CD14-positive monocyte (primary cell): ENCODE data around the gene NFAM1. TPM values are rescaled to one million over a fixed set of nuclear protein-coding genes. Genes with fewer than 3 reads are reported as not detected.

ENCODE experiments used
- DNase-seq, 3 donors: peaks; one replicate each; pipeline ENCODE4 v3.0.0-alpha.2; 2011 to 2022
- H2AFZ ChIP-seq: 2 replicates; pipeline ENCODE4 v1.6.0; 2012; ENCODE audit warnings: mild to moderate bottlenecking, low read depth, low read length, inconsistent platforms; ENCODE audit not compliant: insufficient read depth, poor library complexity, severe bottlenecking
- H3K27ac ChIP-seq, 2 donors: 1 replicate in 1 of 2; 2 replicates in 1 of 2; pipeline ENCODE4 v1.5.1; 2012 to 2013; ENCODE audit warnings: low read length in 2 of 2, control low read depth in 1 of 2, inconsistent platforms in 1 of 2, low read depth in 1 of 2, mild to moderate bottlenecking in 1 of 2
- H3K27me3 ChIP-seq, 2 donors: one replicate each; pipeline versions ENCODE4 v1.6.0 to v1.6.1; 2011 to 2013; ENCODE audit warnings: low read length in 2 of 2; ENCODE audit not compliant: control insufficient read depth in 2 of 2, insufficient read depth in 2 of 2
- H3K36me3 ChIP-seq, 2 donors: replicated peaks in 1 of 2; 1 replicate in 1 of 2; 2 replicates in 1 of 2; pipeline versions ENCODE4 v1.5.1 to v1.6.1; 2012 to 2013; ENCODE audit warnings: low read length in 2 of 2, control low read depth in 1 of 2, inconsistent platforms in 1 of 2, mild to moderate bottlenecking in 1 of 2; ENCODE audit not compliant: insufficient read depth in 2 of 2, control insufficient read depth in 1 of 2
- H3K4me1 ChIP-seq, 2 donors: 1 replicate in 1 of 2; 2 replicates in 1 of 2; pipeline versions ENCODE4 v1.5.1 to v1.6.1; 2012 to 2013; ENCODE audit warnings: low read length in 2 of 2, control low read depth in 1 of 2, inconsistent platforms in 1 of 2, mild to moderate bottlenecking in 1 of 2, moderate library complexity in 1 of 2; ENCODE audit not compliant: insufficient read depth in 2 of 2, control insufficient read depth in 1 of 2
- H3K4me2 ChIP-seq: replicated peaks from 2 replicates; pipeline ENCODE3; 2012; ENCODE audit warnings: low read length, moderate library complexity, mild to moderate bottlenecking; ENCODE audit not compliant: poor library complexity, severe bottlenecking; ENCODE audit errors: extremely low read depth
- H3K4me3 ChIP-seq, 3 experiments: fragments of 200-600 bp in 1 of 3; sonication (generic) in 1 of 3; replicated peaks in 1 of 3; 1 replicate in 2 of 3; 2 replicates in 1 of 3; pipeline ENCODE4 v1.5.1; 2011 to 2013; ENCODE audit warnings: low read length in 3 of 3, mild to moderate bottlenecking in 3 of 3, control low read depth in 2 of 3, low read depth in 2 of 3, inconsistent platforms in 1 of 3, moderate library complexity in 1 of 3
- H3K79me2 ChIP-seq: 2 replicates; pipeline ENCODE4 v1.6.0; 2012; ENCODE audit warnings: mild to moderate bottlenecking, control low read depth, inconsistent platforms, low read length, moderate library complexity; ENCODE audit not compliant: insufficient read depth
- H3K9ac ChIP-seq: 2 replicates; pipeline ENCODE4 v1.6.0; 2017; ENCODE audit warnings: low read length, mild to moderate bottlenecking; ENCODE audit not compliant: insufficient read depth, poor library complexity, severe bottlenecking
- H3K9me3 ChIP-seq, 2 donors: replicated peaks in 1 of 2; 1 replicate in 1 of 2; 2 replicates in 1 of 2; pipeline versions ENCODE4 v1.5.1 to v1.6.1; 2012 to 2013; ENCODE audit warnings: low read length in 2 of 2, control low read depth in 1 of 2; ENCODE audit not compliant: control insufficient read depth in 1 of 2, insufficient read depth in 1 of 2
- H4K20me1 ChIP-seq: 2 replicates; pipeline ENCODE4 v1.6.0; 2012; ENCODE audit warnings: mild to moderate bottlenecking, low read length, control low read depth, moderate library complexity; ENCODE audit not compliant: insufficient read depth
- H3K27ac Mint-ChIP-seq, 7 donors: one replicate each; pipeline ENCODE4 v1.8.0; 2020; ENCODE audit warnings: mild to moderate bottlenecking in 7 of 7, mixed read lengths in 7 of 7, moderate library complexity in 6 of 7, inconsistent platforms in 2 of 7
- H3K27me3 Mint-ChIP-seq, 3 donors: one replicate each; pipeline ENCODE4 v1.8.0; 2021 to 2022; ENCODE audit warnings: low read depth in 3 of 3, mild to moderate bottlenecking in 3 of 3, mixed read lengths in 3 of 3, moderate library complexity in 3 of 3, inconsistent platforms in 1 of 3
- H3K36me3 Mint-ChIP-seq, 2 donors: one replicate each; pipeline ENCODE4 v1.8.0; 2020; ENCODE audit warnings: mixed read lengths in 2 of 2, inconsistent platforms in 1 of 2, mild to moderate bottlenecking in 1 of 2
- H3K4me1 Mint-ChIP-seq: one replicate; pipeline ENCODE4 v1.8.0; 2020; ENCODE audit warnings: mild to moderate bottlenecking, mixed read lengths
- H3K4me3 Mint-ChIP-seq, 2 donors: one replicate each; pipeline ENCODE4 v1.8.0; 2020; ENCODE audit warnings: mild to moderate bottlenecking in 2 of 2, mixed read lengths in 2 of 2, moderate library complexity in 1 of 2
- H3K9me3 Mint-ChIP-seq, 7 donors: one replicate each; pipeline ENCODE4 v1.8.0; 2020 to 2022; ENCODE audit warnings: mixed read lengths in 7 of 7, mild to moderate bottlenecking in 6 of 7, moderate library complexity in 6 of 7, inconsistent platforms in 2 of 7
- WGBS: methylation state at CpG from one replicate; pipeline ENCODE4 v1.1.5; 2013; ENCODE audit warnings: missing lambda C conversion rate; ENCODE audit not compliant: insufficient coverage; 5-methylcytosine and 5-hydroxymethylcytosine counted together
- intact Hi-C, 2 donors: fragments of 100-400 bp; cut with micrococcal nuclease; formaldehyde crosslinking; loops; one replicate each; pipeline versions ENCODE4 v1.15.0 to v1.15.1; 2023
- polyA plus RNA-seq, 3 donors: library from polyadenylated mRNA; depleted of rRNA in 1 of 3; unstranded in 2 of 3; stranded (reverse) in 1 of 3; fragments of 300-500 nt in 2 of 3; fragments of >200 nt in 1 of 3; fragmentation: Illumina TruSeq in 2 of 3; gene quantifications; 1 replicate in 2 of 3; 2 replicates in 1 of 3; pipeline ENCODE4 v1.2.3, GENCODE V29; 2012 to 2021
- TF ChIP-seq, protein P1 (sequence below): fragments of 200-600 bp; IDR thresholded peaks from one replicate; pipeline ENCODE4 v1.8.0; 2022; ENCODE audit warnings: antibody characterized with exemption, mild to moderate bottlenecking

The NFAM1 gene
- polyA plus RNA-seq, 3 donors = 36.0 to 71.0 (median 69.7) TPM

DNA sequence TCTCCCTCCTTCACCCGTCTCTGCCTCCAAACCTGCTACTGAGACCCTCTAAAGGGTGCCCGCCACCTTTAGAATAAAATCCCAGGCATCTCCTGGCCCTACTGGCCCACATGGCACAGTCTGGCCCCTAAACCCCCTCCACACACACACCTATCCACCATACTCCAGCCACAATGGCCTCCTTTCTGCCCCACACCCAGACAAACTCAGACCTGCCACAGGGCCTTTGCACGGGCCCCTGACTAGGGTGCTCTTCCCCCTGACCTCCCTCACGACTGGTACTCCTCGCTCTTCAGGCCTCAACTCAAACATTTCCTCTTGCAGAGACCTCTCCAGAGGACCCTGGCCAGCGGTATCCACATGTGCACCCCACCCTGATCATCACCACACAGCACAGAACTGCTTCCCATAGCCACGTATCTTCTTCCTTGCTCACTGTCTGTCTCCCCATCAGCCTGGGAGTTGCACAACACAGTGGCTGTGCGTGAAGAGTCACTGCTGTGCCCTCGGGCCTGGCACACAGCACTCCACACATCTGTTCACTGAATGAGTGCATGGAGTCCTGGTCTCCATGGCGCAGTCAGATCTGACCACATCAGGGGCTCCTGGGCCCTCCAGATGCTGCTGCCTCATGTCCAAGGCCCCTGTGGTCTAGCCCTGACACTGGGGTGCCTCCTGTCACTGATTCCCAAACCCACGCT is 95.5 kb downstream of the NFAM1 start:
- Histone ChIP-seq H3K4me3 (no peak overlapping the region), H3K4me2 (no peak overlapping the region), H4K20me1 (no peaks in the 10 kb centered on the region), H3K9me3 (no peaks in the 10 kb centered on the region), H3K36me3 (no peaks in the 10 kb centered on the region), H3K4me1 (no peaks in the 10 kb centered on the region), H3K27ac (no peak overlapping the region), H3K27me3 (peaks cover 6 to 26% of the 10 kb centered on the region in 2 donors), H2AFZ (no peak overlapping the region), H3K79me2 (no peaks in the 10 kb centered on the region), H3K9ac (no peak overlapping the region)
- WGBS = 65% methylated on average over 11 of the region's 11 CpGs
- H3K4me1 Mint-ChIP-seq = peaks cover 4% of the 10 kb centered on the region
- H3K36me3 Mint-ChIP-seq = no peaks in the 10 kb centered on the region
- no peak overlapping the region for H3K27ac Mint-ChIP-seq
- TF ChIP-seq, protein P1, sequence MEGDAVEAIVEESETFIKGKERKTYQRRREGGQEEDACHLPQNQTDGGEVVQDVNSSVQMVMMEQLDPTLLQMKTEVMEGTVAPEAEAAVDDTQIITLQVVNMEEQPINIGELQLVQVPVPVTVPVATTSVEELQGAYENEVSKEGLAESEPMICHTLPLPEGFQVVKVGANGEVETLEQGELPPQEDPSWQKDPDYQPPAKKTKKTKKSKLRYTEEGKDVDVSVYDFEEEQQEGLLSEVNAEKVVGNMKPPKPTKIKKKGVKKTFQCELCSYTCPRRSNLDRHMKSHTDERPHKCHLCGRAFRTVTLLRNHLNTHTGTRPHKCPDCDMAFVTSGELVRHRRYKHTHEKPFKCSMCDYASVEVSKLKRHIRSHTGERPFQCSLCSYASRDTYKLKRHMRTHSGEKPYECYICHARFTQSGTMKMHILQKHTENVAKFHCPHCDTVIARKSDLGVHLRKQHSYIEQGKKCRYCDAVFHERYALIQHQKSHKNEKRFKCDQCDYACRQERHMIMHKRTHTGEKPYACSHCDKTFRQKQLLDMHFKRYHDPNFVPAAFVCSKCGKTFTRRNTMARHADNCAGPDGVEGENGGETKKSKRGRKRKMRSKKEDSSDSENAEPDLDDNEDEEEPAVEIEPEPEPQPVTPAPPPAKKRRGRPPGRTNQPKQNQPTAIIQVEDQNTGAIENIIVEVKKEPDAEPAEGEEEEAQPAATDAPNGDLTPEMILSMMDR = no peak
- H3K27me3 Mint-ChIP-seq = peaks cover 24 to 31% (median 27%) of the 10 kb centered on the region in 3 donors
- intact Hi-C loops = no loop called here
- DNase-seq = no peak
- no peak overlapping the region for H3K4me3 Mint-ChIP-seq
- peaks cover 0 to 2% (median 0%) of the 10 kb centered on the region in 7 donors for H3K9me3 Mint-ChIP-seq

DNA sequence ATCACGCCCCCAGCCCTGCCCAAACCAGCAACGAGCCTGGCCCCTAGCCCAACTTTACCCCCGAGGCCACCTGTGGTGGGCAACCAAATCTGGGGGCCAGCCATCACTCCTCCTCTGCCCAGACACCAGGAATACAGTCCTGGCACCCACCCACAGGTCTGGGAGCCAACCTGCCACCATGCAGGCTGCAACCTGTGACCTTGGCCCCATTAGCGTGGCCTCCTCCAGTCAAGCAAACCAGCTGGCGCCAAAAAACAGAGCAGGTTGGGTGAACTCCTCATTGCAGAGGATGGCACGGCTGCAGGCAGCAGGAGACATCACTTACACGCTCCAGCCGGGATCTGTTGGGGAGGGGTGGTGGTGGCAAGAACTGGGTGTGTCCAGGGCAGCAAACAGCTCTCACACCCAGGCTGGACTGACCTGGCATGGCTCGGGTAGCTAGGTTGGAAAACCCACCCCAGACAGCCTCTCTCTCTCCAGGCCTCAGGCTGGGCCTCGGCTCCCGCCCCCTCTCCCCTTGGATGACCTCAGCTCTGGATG is 96.3 kb downstream of the NFAM1 start:
- Histone ChIP-seq H3K36me3 (no peaks in the 10 kb centered on the region), H3K9ac (no peak overlapping the region), H4K20me1 (no peaks in the 10 kb centered on the region), H3K4me1 (no peaks in the 10 kb centered on the region), H3K4me3 (no peak overlapping the region), H3K79me2 (no peaks in the 10 kb centered on the region), H3K9me3 (no peaks in the 10 kb centered on the region), H3K4me2 (no peak overlapping the region), H2AFZ (no peak overlapping the region), H3K27ac (no peak overlapping the region), H3K27me3 (peaks cover under 1 to 18% of the 10 kb centered on the region in 2 donors)
- Mint-ChIP-seq H3K36me3 (no peaks in the 10 kb centered on the region), H3K4me1 (peaks cover under 1% of the 10 kb centered on the region), H3K27me3 (peaks cover 18 to 30% (median 21%) of the 10 kb centered on the region in 3 donors), H3K27ac (no peak overlapping the region), H3K9me3 (peaks cover 0 to 4% (median 0%) of the 10 kb centered on the region in 7 donors), H3K4me3 (no peak overlapping the region)
- no peak for DNase-seq
- TF ChIP-seq, protein P1 = no peak
- WGBS = 88% methylated on average over 8 of the region's 11 CpGs
- intact Hi-C loops = no loop called here
